GM12878 (cell line): Measurements from ENCODE around the gene SLC25A51. TPM values are rescaled to one million over a fixed set of nuclear protein-coding genes. Genes with fewer than 3 reads are reported as not detected.

ENCODE experiments used
- ATAC-seq: fragments of 200-7000 bp; cut with Tn5 transposase; 3 replicates; pipeline ENCODE4 v1.9.1; 2020; ENCODE audit warnings: mild to moderate bottlenecking, moderate library complexity
- BruUV-seq: library from RNA; stranded (reverse); fragments of 400-500 nt; replicated peaks from 2 replicates; lab custom pipeline; 2021; lab: Mats Ljungman, UMichigan
- CTCF ChIA-PET: fragments of 300-600 bp; sonication (Branson Sonifier 250); formaldehyde crosslinking; extraction: SDS; loops from one replicate; lab custom pipeline; 2021; ENCODE audit warnings: inconsistent platforms; lab: Yijun Ruan, JAX
- POLR2A ChIA-PET: fragments of 350-600 bp; formaldehyde crosslinking; extraction: SDS; loops from one replicate; lab custom pipeline; 2021; ENCODE audit warnings: inconsistent platforms; lab: Charles Lee
- RAD21 ChIA-PET: fragments of 300-600 bp; sonication (Branson Sonifier 250); formaldehyde crosslinking; loops from one replicate; lab custom pipeline; 2023; ENCODE audit warnings: antibody characterized with exemption; ENCODE audit not compliant: unreplicated experiment; lab: Charles Lee
- SMC1A ChIA-PET: fragments of 300-600 bp; sonication (Branson Sonifier 250); formaldehyde crosslinking; loops from one replicate; lab custom pipeline; 2023; ENCODE audit not compliant: unreplicated experiment, uncharacterized antibody; lab: Charles Lee
- DNase-seq: peaks from one replicate; pipeline ENCODE4 v3.0.0-alpha.2; 2011; ENCODE audit warnings: low read depth, low spot score
- FAIRE-seq: peaks from 3 replicates; lab custom pipeline; 2011; peaks lifted over from hg19 to GRCh38; lab: Jason Lieb, UNC
- H2AFZ ChIP-seq: 2 replicates; pipeline ENCODE4 v1.6.0; 2011; ENCODE audit warnings: low read depth, low read length, control low read depth; ENCODE audit not compliant: control insufficient read depth
- H3K27ac ChIP-seq: 2 replicates; pipeline ENCODE4 v1.5.1; 2011; ENCODE audit warnings: control low read depth; ENCODE audit not compliant: control insufficient read depth, insufficient read depth
- H3K27me3 ChIP-seq, 2 experiments: replicated peaks in 1 of 2; 2 replicates each; pipeline versions ENCODE4 v1.6.0 to v1.6.1; 2011; ENCODE audit warnings: low read length in 1 of 2; ENCODE audit not compliant: control insufficient read depth in 2 of 2, insufficient read depth in 2 of 2
- H3K36me3 ChIP-seq, 2 experiments: 2 replicates each; pipeline ENCODE4 v1.5.1; 2011; ENCODE audit warnings: low read length in 1 of 2; ENCODE audit not compliant: control insufficient read depth in 2 of 2, insufficient read depth in 2 of 2
- H3K4me1 ChIP-seq: 2 replicates; pipeline ENCODE4 v1.6.1; 2011; ENCODE audit warnings: mild to moderate bottlenecking, low read length, moderate library complexity, mixed read lengths; ENCODE audit not compliant: control insufficient read depth, insufficient read depth
- H3K4me2 ChIP-seq: 2 replicates; pipeline ENCODE4 v1.6.0; 2011; ENCODE audit warnings: control low read depth; ENCODE audit not compliant: control insufficient read depth, insufficient read depth
- H3K4me3 ChIP-seq: fragments of 200-600 bp; sonication (generic); 2 replicates; pipeline ENCODE4 v1.5.1; 2016
- H3K79me2 ChIP-seq: 2 replicates; pipeline ENCODE4 v1.6.0; 2011; ENCODE audit warnings: low read length; ENCODE audit not compliant: control insufficient read depth, insufficient read depth
- H3K9ac ChIP-seq: 2 replicates; pipeline ENCODE4 v1.8.0; 2011; ENCODE audit warnings: low read length, control low read depth, mixed read lengths; ENCODE audit not compliant: control insufficient read depth, insufficient read depth
- H3K9me3 ChIP-seq: replicated peaks from 3 replicates; pipeline ENCODE4 v1.5.1; 2011; ENCODE audit warnings: mild to moderate bottlenecking, low read length; ENCODE audit not compliant: control insufficient read depth, insufficient read depth
- H4K20me1 ChIP-seq: 2 replicates; pipeline ENCODE4 v1.6.0; 2011; ENCODE audit not compliant: control insufficient read depth, insufficient read depth
- CHD1 ChIP-seq: IDR thresholded peaks from 2 replicates; pipeline ENCODE4 v1.6.1; 2012; ENCODE audit warnings: low read depth, low read length, improper control_type of control experiment
- EGR1 ChIP-seq, 2 experiments: IDR thresholded peaks; 1 replicate in 1 of 2; 2 replicates in 1 of 2; pipeline ENCODE4 v1.6.1; 2011 to 2012; ENCODE audit warnings: low read depth in 2 of 2, low read length in 2 of 2, borderline replicate concordance in 1 of 2, mild to moderate bottlenecking in 1 of 2, moderate library complexity in 1 of 2
- NKRF ChIP-seq: fragments of 450-650 bp; conservative IDR thresholded peaks from 2 replicates; pipeline ENCODE4 v1.6.1; 2017; ENCODE audit warnings: mild to moderate bottlenecking, moderate library complexity
- RELA ChIP-seq: fragments of 450-650 bp; IDR thresholded peaks from 2 replicates; pipeline ENCODE4 v1.8.0; 2014; ENCODE audit warnings: borderline replicate concordance; ENCODE audit not compliant: partially characterized antibody
- RELB ChIP-seq: fragments of 450-650 bp; IDR thresholded peaks from 2 replicates; pipeline ENCODE4 v1.6.1; 2017; ENCODE audit warnings: low read depth, mild to moderate bottlenecking, moderate library complexity
- RFX5 ChIP-seq: IDR thresholded peaks from 2 replicates; pipeline ENCODE4 v1.6.1; 2011; ENCODE audit warnings: low read depth, low read length, improper control_type of control experiment
- SP1 ChIP-seq: IDR thresholded peaks from one replicate; pipeline ENCODE4 v1.6.1; 2011; ENCODE audit warnings: low read depth, low read length
- TBL1XR1 ChIP-seq: IDR thresholded peaks from 2 replicates; pipeline ENCODE4 v1.6.1; 2012; ENCODE audit warnings: low read depth, low read length, improper control_type of control experiment
- USF1 ChIP-seq: IDR thresholded peaks from 2 replicates; pipeline ENCODE4 v1.6.1; 2011; ENCODE audit warnings: borderline replicate concordance, low read depth, mild to moderate bottlenecking, moderate library complexity, mixed read lengths, low read length; ENCODE audit not compliant: insufficient read depth; ENCODE audit errors: extremely low read length
- ZNF274 ChIP-seq: IDR thresholded peaks from one replicate; pipeline ENCODE4 v1.8.0; 2011; ENCODE audit not compliant: insufficient read length, insufficient read depth
- ZSCAN29 ChIP-seq: fragments of 450-650 bp; IDR thresholded peaks from 2 replicates; pipeline ENCODE4 v1.6.1; 2017; ENCODE audit warnings: mild to moderate bottlenecking, moderate library complexity
- WGBS: methylation state at CpG from one replicate; pipeline ENCODE4 v1.1.6; 2016; ENCODE audit warnings: low lambda C conversion rate; ENCODE audit not compliant: insufficient replicate concordance, insufficient coverage; ENCODE audit errors: missing lambda C conversion rate; 5-methylcytosine and 5-hydroxymethylcytosine counted together
- in situ Hi-C: fragments of 300-500 bp; cut with MboI; formaldehyde crosslinking; loops from 9 replicates; pipeline ENCODE4 v1.14.3; 2018; ENCODE audit warnings: mixed read lengths
- intact Hi-C: fragments of 100-400 bp; cut with micrococcal nuclease; formaldehyde crosslinking; loops from one replicate; pipeline ENCODE4 v1.14.2; 2022; ENCODE audit not compliant: unreplicated experiment
- polyA plus RNA-seq, 11 experiments: library from polyadenylated mRNA; depleted of rRNA in 4 of 11; unstranded in 6 of 11; stranded (reverse) in 5 of 11; fragments of >200 nt; fragmentation: Nextera tagmentation in 4 of 11; fragmentation: Illumina TruSeq in 1 of 11; extraction: Ambion mirVana in 4 of 11; extraction: Trizol in 1 of 11; gene quantifications; 1 replicate in 1 of 11; 2 replicates in 10 of 11; pipeline versions ENCODE4 v1.2.1 to v1.2.3, GENCODE V29; 2011 to 2016; ENCODE audit warnings: inconsistent platforms in 2 of 11, missing spikeins in 2 of 11, low read depth in 1 of 11
- total RNA-seq, 4 experiments: library from RNA; depleted of rRNA in 3 of 4; stranded (reverse); fragments of >200 nt in 3 of 4; fragmentation: Illumina TruSeq in 1 of 4; extraction: Trizol in 1 of 4; gene quantifications; 2 replicates each; pipeline versions ENCODE4 v1.2.1 to v1.2.3, GENCODE V29; 2013 to 2021

Gene SLC25A51
- total and polyA plus RNA-seq, 10 of the 15 experiments (the other 5 are each of a cell fraction or from before 2014, with no cell fraction given): 3.8 to 29.3 (median 13.2) TPM

- H3K9me3 ChIP-seq: no peaks in the 10 kb centered on the region
- H4K20me1 ChIP-seq: no peaks in the 10 kb centered on the region
- H3K79me2 ChIP-seq: no peaks in the 10 kb centered on the region
- no peak overlapping the region for H2AFZ ChIP-seq
- ChIA-PET CTCF (no interaction called here), SMC1A (interaction anchor here (0.7 kb wide), 1 partner anchor 19 kb away, joined by 3 read pairs; no protein-coding TSS in a partner anchor), RAD21 (interaction anchor here (0.5 kb wide), 2 partner anchors 139 to 333 kb away, joined by 3 read pairs; no protein-coding TSS in a partner anchor), POLR2A (no interaction called here)
- in situ Hi-C loops (no loop called here), intact Hi-C loops (no loop called here)
- H3K36me3 ChIP-seq: no peaks in the 10 kb centered on the region
- H3K27ac ChIP-seq: no peak overlapping the region
- 36% methylated on average over 11 of the region's 11 CpGs for WGBS
- ATAC-seq: no peak
- no TSS peak for BruUV-seq
- no peaks in the 10 kb centered on the region; the same call in 1 of the 2 replicates for H3K4me1 ChIP-seq
- DNase-seq: no peak
- no peak overlapping the region for H3K4me3 ChIP-seq
- TF ChIP-seq RELB: no peak
- TF ChIP-seq NKRF: no peak
- TF ChIP-seq EGR1 (IDR thresholded peaks at IDR 0.05; ENCODE audit: borderline replicate concordance in 1 of 2, low read depth in 2 of 2, low read length in 2 of 2): no peak
- TF ChIP-seq TBL1XR1: no peak
- no peak for TF ChIP-seq USF1
- TF ChIP-seq RFX5: no peak
- no peak for TF ChIP-seq ZSCAN29
- no peak for TF ChIP-seq RELA
- no peak for TF ChIP-seq ZNF274
- no peak for TF ChIP-seq SP1
- TF ChIP-seq CHD1: no peak
- no peak for FAIRE-seq
- H3K4me2 ChIP-seq: no peak overlapping the region
- no peak overlapping the region for H3K9ac ChIP-seq
- H3K27me3 ChIP-seq: no peaks in the 10 kb centered on the region
Measured at GRCh38 chr9:37929441-37929895, 25.5 kb upstream of the SLC25A51 start.
